ENCODE results near the gene EMILIN3.

The EMILIN3 gene

GRCh38 chr20:41375846-41376245 lies 9.2 kb upstream of the EMILIN3 start:
- TF ChIP-seq, protein P1, sequence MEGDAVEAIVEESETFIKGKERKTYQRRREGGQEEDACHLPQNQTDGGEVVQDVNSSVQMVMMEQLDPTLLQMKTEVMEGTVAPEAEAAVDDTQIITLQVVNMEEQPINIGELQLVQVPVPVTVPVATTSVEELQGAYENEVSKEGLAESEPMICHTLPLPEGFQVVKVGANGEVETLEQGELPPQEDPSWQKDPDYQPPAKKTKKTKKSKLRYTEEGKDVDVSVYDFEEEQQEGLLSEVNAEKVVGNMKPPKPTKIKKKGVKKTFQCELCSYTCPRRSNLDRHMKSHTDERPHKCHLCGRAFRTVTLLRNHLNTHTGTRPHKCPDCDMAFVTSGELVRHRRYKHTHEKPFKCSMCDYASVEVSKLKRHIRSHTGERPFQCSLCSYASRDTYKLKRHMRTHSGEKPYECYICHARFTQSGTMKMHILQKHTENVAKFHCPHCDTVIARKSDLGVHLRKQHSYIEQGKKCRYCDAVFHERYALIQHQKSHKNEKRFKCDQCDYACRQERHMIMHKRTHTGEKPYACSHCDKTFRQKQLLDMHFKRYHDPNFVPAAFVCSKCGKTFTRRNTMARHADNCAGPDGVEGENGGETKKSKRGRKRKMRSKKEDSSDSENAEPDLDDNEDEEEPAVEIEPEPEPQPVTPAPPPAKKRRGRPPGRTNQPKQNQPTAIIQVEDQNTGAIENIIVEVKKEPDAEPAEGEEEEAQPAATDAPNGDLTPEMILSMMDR (IDR thresholded peaks at IDR 0.05), result no peak

GRCh38 chr20:41373931-41374920 lies 7.6 kb upstream of the EMILIN3 start:
- TF ChIP-seq, protein P1 (IDR thresholded peaks at IDR 0.05), result no peak

- TF ChIP-seq, protein P1 (IDR thresholded peaks at IDR 0.05), result no peak
These were observed 6.7 kb upstream of the EMILIN3 start for GRCh38 chr20:41373251-41373783.

GRCh38 chr20:41371371-41371770 lies 4.8 kb upstream of the EMILIN3 start:
- TF ChIP-seq, protein P1 (IDR thresholded peaks at IDR 0.05), result no peak

- TF ChIP-seq, protein P1 (IDR thresholded peaks at IDR 0.05), result no peak
These were observed 3.6 kb upstream of the EMILIN3 start for GRCh38 chr20:41370176-41370575.

DNA sequence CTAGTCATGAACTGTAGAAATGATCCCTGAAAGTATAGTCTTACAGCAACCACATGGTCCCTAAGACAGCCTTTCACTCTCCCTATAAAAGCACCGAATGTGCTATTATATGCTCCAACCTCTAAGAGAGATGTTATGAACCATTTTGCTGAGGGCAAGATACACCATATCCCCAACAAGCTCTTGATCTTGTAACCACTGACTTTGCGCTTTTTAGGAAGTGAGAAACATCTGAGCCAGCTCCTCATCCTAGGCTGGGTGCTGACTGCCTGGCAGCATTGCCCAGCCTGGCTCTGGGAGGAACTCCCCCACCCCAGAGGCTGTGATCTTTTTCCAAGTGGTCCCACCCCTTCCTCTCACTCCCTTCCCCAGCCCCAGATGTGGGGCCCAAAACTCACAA lies 3.1 kb upstream of the EMILIN3 start:
- TF ChIP-seq, protein P1 (IDR thresholded peaks at IDR 0.05), result no peak

- TF ChIP-seq, protein P1 (IDR thresholded peaks at IDR 0.05), result no peak
These were observed 1.3 kb upstream of the EMILIN3 start for GRCh38 chr20:41367956-41368355.
